ENCODE results near the gene PTPRN2.

Gene PTPRN2

DNA sequence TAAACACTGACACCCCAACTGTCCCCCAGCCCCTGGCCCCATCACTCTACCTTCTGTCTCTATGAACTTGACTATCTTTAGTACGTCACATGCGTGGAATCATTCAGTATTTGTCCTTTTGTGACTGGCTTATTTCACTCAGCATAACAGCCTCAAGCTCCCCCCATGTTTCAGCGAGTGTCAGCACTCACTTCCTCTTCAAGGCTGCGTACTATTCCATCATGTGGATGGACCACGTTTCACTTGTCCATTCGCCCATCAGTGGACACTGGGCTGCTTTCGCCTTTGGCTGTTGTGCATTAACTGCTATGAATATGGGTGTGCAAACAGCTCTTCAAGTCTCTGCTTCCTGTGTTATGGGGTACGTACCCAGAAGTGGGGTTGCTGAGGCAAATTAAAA, 100.7 kb downstream of the PTPRN2 start:
- no peak for DNase-seq

DNA sequence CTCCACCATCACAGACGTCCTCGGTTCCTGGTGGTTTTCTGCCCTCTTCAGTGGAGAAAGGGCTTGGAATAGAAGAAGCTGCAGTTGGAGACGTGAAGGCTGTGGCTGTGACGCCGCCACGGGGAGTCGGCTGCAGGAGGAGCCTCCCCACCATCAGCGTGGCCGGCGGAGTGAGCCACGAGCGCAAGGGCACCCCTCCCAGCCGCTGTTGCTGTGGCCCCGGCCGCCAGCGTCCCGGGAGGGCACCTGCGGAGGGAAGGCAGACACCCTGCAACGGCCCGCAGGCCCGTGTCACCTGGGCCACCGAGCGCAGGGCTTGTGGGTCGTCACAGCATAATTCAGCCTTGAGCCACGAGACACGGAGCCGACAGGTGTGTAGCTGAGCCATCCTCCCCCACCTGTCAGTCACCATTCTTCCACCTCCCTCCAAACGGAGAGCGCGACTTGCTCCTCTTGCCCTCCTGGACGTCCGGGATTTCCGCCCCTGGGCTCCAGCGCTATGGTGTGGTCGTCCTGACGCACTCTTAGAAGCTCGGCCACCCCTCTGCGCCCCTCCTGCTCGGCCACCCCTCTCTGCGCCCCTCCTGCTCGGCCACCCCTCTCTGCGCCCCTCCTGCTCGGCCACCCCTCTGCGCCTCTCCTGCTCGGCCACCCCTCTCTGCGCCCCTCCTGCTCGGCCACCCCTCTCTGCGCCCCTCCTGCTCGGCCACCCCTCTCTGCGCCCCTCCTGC, 102.7 kb downstream of the PTPRN2 start:
- DNase-seq: no peak

DNA sequence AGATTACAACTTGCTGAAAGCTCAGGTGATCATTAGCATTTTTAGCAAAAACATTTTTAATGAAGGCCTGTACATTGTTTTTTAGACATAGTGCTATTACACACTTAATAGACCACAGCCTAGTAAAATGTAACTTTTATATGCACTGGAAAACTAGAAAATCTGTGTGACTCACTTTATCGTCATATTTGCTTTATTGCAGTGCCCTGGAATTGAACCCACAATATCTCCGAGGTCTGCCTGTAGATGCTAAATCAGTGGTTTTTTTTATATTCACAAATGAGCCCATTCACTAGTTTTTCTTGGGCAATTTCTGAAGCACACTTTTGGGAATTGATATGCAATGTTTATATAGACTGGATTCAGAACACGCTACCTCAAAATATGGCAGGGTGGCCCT, 105.1 kb downstream of the PTPRN2 start:
- no peak for DNase-seq

DNA sequence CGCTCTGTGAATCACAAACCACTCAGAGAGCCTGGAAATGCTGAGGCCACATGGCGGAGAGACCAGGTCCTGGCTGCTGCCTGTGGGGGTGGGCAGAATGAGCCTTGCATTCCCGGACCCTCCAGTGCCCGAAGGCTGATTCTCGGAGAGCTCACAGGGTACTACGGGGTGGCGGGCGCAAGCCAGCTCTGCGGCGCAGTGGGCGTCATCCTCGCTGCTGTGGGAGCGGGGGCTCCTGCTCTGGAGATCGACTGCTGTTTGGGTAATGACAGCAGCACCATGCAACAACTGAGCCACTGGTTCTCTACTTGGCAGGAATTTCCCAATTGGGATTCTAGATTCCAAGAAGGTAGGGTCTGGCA, 108.0 kb downstream of the PTPRN2 start:
- DNase-seq: no peak

DNA sequence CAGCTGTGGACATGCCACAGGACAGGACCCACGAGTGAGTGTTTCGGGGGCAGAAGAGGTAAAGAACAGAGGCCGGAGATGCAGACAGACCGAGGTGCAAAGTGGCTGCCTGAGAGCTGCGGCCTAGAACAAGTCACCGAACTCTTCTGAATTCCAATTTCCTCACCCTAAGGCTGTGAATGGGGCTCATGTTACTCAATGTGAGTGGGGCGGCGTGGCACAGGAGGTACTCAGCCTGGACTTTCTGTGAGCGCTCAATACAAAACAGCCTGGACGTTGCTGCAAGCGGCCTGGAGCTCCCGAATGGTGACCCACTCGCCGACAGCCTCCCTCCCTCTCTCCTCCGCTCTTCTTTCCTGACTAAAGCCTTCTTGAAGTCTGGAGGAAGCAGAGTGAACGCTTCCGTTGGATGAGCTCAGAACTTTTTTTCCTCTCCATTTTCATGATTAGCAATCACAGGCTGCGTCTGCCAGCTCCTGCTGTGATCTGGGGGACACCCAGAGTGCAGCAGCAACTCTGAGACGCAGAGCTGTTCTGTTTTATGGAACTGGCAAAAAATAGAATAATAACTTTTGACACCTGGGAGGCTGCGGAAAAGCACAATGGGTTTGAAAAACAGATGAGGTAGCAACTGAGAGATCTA, 108.5 kb downstream of the PTPRN2 start:
- DNase-seq: no peak

DNA sequence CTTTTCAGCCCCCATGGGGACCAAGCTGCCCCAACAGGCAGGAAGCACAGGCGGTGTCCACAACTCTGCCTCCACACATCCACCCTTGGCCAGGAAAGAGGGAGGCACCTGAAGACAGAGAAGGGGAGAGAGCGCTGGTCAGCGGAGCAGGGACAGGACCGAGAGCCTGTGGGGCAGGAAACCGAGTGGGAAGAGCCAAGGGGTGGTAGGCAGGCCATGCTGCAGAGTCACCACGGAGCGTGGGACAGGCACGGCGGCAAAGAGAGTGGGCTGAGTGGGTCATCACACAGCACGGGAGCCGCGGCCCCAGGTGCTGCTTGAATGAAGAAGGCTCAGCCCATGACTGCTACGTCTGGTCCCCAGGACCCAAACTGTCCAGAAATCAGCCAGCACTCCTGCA, 109.8 kb downstream of the PTPRN2 start:
- no peak for DNase-seq

DNA sequence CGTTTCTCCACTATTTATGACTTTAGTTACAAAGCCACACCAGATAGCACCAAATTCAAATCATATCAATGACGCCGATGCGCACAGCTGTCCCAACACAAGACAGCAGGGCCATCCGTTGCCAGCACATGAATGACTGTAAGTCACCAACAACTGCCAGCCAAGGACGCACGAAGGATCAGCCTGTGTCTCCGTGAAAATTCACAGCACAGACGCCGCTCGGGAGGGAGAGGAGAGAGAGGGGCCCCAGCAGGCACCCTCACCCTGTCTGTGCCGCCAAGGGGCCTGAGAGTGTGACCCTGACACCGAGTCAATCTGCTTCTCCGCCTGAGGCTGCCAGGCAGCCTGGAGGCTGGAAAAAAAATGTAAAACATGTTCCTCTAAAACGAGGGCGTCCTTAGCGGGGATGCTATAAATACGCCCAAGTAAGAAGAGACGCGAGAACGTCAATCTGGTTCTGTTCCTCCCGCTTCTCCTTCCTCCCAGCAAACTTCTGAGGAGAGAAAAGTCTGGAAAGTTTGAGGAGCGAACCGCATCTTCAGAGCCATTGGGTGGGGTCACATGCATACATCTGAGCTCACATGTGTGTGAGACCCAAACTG, 111.2 kb downstream of the PTPRN2 start:
- no peak for DNase-seq

DNA sequence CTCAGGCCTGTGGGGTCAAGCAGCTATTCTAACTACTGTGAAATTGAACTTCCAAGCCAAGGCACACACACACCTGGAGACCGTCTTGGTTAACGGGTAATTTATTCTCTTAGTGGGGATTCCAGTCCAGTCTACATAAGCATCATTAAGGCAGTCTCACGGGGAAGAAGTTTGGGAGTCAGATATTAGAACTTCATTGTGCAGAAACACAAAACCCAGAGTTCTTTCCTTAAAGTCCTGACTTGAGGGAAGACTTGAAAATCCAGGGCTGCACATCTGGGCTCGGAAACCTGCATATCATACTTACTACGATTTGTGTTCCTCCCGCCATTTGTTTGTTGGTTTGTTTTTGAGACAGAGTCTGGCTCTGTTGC, 112.0 kb downstream of the PTPRN2 start:
- no peak for DNase-seq

DNA sequence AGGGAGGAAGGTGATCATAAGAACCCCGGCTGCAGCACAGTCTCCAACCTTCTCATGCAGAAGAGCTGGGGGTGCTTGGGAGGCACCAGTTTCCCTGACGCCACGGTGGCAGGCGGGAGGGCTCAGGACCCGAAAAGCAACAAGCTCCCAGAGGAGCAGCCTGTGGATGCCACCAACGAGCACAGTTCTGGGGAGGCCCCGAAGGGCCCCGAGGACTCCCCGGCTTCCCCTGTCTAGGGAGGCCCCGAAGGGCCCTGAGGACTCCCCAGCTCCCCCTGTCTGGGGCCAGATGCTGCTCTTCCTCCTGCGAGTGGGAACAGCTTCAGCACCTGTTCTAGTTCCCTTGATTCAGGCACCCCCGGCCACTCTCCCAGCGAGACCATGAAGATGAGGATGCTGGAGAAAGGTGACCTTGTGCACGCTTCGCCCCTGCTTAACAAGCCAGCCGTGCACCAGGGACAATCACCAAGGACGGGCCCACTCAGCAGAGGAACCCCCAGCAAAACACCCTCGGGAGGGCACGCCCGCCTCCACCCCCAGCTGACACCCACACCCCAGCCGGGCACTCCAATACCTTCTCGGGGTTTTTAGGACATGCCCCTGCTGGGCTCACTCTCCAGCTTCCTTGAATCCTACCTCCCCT, 112.5 kb downstream of the PTPRN2 start:
- no peak for DNase-seq

DNA sequence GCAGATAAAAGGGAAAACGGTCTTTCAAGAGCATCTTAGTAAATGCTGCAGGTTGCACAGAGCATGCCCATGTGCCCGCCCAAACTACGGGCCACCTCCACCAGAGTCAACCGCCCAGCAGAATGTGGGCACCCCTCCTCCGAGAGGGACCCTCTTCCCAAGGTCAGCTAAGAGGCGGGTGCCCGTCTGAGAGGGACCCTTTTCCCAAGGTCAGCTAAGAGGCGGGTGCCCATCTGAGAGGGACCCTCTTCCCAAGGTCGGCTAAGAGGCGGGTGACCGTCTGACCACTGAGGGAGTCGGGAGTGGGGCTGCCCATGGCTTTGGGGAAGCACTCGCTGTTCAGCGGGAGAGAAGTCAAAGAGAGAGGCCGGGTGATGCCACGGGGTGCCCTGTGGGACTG, 113.1 kb downstream of the PTPRN2 start:
- DNase-seq: no peak

DNA sequence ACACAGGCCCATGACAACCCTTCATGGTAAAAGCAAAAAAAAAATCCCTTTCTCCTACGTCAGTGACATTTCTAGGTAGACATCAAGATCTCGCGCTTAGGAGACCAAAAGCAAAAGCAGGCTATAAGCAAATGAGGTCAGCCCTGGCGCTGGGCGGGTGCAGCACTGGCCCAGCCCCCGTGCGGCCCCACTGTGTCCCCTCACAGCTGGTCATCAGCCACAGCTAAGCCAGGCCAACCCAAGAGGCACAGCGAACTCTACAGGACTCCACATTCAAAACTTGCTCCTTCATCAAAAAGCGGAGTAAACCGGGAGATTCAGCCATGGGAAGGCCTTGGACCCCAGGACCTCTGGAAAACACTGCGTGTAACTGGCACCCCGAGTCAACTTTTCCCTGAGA, 113.7 kb downstream of the PTPRN2 start:
- DNase-seq: no peak

DNA sequence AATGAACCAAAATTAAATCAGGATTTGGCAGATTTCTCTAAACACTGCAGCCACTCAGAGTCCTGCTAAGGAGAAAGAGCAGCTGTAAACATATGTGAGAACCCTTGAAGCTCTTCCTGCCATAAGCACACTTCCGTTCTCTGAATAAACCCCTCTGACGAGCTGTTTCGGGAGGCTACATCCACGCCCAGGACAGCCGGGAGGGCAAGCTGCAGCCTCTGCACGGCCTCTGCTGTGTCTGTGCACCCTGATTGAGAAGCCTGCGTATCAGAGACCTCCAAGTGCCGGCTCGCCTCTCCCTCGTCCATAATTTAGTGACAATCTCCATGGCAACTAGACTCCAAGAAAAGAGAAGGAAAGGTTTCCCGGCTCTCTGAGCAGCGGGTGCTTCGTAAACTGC, 114.4 kb downstream of the PTPRN2 start:
- no peak for DNase-seq

DNA sequence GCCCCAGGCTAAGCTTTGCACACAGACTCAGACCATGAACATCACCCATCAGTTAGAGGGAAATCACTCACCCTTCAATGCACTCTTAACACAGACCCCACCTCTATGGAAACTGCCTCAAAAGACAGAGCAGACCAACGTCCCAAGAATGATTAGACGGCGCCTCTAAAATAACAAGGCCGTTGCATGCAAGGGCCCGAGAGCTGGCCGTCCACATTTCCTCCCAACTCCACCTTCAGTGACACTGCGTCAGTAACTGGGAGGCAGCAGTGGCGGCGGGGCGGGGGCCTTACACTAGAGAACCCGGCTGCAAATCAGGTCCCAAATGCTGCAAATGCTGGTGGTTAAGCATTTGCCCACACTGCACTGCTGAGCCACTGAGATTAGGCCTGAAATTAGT, 115.0 kb downstream of the PTPRN2 start:
- no peak for DNase-seq

DNA sequence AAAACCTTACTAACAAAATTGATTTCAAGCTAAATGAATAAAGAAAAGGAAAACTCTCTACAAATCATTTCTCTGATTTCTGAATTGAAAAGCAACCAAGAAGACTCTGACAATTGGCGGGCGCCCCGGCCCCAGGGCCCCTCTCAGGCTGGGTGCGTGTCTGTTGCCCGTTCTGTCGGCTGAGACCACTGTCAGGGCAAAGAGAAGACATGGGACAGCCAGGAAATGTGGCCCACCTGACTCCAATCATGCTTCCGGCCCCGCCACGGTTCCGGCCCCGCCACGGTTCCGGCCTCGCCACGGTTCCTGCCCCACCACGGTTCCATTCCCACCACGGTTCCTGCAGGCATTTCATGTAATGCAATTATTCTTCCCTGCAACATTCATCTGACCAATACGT, 115.9 kb downstream of the PTPRN2 start:
- DNase-seq: no peak

DNA sequence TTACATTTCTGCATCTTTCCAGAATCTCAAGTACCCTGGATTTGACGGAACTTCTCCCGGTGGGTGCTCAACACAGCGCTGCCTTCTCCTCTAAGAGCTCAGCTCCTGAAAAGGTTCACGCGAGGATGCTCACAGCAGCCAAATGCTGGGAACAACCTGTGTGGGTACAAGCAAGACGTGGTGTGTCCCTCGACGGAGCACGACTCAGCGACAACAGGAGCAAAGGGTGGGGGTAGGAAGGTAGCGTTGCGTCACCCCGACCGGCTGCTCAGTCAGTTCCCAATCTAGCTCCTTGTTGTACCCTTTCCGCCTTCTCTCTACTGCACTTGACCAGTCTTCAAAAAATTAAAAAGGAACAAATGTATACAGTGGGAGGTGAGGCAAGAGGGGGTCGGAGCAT, 117.3 kb downstream of the PTPRN2 start:
- no peak for DNase-seq

DNA sequence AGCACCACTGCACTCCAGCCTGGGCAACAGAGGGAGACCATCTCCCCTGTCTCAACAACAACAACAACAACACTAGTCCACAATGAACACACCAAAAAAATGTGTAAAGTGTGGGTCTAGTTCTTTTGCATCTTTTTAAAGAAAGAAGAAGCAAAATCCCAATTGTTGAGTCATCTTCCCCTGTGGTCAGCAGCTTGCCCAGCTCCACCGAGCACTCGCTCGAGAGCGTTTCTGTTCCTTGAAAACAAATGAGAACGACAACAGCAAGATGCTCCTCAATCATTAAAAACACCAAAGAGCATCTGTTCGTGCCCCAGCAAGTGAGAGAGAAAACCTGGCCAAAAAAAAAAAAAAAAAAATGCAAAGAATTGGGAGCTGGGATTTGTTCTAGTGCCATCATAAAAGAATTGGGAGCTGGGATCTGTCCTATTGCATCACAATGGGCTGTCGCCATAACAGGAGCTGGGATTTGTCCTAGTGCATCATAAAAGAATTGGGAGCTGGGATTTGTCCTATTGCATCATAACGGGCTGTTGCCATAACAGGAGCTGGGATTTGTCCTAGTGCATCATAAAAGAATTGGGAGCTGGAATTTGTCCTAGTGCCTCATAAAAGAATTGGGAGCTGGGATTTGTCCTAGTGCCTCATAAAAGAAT, 118.1 kb downstream of the PTPRN2 start:
- DNase-seq: no peak

DNA sequence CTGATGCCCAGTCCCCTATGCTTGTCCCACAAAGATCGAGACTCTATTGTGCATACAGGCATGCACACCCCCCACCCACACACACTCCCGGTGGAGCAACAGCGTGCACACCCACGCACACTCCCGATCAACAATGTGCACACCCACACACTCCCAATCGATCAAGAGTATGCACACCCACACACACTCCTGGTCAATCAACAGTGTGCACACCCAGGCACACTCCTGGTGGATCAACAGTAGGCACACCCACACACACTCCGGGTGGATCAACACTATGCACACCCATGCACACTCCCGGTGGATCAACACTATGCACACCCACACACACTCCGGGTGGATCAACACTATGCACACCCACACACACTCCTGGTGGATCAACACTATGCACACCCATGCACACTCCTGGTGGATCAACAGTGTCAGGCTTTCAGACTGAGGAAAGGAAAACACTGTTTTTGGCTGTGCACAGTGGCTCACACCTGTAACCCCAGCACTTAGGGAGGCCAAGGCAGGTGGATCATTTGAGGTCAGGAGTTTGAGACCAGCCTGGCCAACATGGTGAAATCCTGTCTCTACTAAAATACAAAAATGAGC, 118.8 kb downstream of the PTPRN2 start:
- no peak for DNase-seq

DNA sequence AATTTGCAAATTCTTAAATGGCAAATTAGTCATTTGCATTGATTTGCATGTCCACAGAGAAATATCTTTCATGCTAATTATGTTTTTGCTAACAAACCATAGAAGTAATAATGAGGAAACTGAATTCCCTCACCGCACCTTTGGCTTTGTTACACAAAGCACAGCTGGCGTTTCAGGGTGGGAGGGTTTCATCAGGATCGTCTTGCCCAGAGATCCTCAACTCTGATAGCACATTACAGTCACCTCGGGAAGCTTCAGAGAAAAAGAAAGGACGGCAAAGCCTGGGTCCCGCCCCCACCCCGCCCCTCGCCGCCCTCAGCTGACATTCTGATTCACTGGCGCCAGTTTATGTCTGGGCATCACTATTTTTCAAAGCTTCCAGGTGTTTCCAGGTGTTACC, 119.4 kb downstream of the PTPRN2 start:
- DNase-seq: no peak

DNA sequence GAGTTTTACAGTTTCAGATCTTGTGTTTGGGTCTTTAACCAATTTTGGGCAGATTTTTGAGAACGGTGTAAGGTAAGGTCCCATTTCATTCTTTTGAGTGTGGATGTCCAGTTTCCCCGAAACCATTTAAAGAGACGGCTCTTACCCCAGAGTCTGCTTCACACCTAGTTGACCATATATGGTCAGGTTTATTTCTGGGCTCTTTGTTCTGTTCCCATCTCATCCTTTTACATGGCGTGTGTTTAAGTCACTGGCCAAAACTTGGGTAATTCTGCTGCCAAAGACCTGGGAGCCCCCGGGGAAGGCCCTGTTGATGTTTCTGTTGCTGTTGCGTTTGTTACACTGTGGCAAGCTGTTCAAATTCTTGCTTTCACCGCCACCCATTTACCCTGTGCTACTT, 120.1 kb downstream of the PTPRN2 start:
- no peak for DNase-seq

DNA sequence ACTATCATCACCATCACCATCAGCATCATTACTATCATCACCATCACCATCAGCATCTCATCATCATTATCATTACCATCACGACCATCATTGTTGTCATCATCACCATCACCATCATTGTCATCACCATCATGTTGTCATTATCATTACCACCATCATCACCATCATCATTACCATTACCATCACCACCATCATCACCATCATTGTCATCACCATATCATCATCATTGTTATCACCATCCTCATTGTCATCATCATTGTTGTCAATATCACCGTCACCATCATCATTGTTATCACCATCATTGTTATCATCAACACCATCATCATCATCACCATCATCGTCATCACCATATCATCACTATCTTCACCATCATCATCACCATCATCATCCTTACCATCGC, 124.3 kb downstream of the PTPRN2 start:
- DNase-seq: no peak

DNA sequence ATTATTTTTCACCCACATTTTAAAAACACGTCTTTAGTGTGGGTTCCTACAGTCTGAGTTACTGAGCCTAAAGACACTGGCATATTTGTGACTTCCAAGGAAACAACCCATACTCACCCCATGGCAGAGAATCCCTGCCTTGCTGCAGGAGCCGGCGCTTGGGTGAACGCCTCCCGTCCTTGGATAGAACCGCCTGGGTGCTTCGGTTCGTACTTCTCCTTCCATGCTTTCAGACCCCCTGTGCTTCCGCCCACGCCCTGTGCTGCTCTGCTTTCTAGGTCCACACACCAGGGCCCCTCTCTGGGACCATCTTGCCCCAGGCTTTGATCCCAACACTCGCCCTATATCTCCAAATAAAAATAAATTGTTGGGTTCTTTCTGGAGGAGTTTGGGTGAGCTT, 125.8 kb downstream of the PTPRN2 start:
- no peak for DNase-seq

DNA sequence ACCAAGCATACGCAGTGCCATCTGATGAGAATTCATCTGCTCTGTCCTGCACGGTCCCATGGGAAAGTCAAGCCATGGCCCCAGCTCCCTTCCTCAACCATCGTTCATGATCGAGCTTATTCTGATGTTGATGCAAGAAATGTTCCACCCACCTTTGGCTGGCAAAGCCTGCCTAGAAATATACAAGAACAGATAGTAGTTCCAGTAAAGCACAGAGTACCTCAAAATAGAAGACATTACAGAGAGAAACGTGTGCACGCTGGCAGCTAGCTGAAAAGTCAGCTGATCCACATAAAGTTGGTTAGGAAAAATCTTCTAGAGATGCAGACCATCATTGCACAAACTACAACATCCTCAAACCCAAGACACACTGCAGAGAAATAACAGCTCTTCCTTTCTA, 127.0 kb downstream of the PTPRN2 start:
- DNase-seq: no peak

DNA sequence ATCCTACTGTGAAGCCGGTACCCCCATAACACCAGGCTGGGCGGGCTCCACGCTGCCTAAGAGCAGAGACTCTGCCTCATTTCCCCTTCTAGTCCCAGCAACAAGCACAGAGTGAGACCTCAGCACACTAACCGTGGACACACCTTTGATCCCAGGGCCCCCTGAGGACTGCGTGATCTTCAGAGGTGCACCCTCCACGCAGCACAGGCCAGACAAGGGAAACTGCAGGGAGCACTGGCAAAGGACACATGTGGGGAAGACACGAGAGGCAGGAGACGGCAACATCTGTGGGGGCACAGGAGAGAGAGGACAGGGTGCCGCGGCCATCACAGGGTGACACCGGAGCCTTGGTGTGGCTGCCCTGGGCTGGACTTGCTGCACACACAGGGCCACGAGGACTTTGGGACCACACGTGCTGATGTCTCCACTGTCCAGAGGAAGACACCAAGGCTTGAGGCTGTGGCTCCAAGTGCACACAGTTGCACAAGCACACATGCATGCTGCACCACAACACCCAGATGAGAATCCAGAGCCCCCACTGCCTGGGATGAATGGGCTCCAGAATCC, 128.8 kb downstream of the PTPRN2 start:
- DNase-seq: no peak
